Testis (tissue), 3 donors: Measurements from ENCODE around the gene CENPM. TPM values are rescaled to one million over a fixed set of nuclear protein-coding genes. Genes with fewer than 3 reads are reported as not detected.

Experiments used
- DNase-seq: peaks from one replicate; pipeline ENCODE4 v3.0.0-alpha.2; 2019
- H3K27ac ChIP-seq, 2 donors: fragments of 200-600 bp; sonication (generic); one replicate each; pipeline ENCODE4 v1.5.1; 2019
- H3K27me3 ChIP-seq: fragments of 200-600 bp; sonication (generic); one replicate; pipeline ENCODE4 v1.5.1; 2019
- H3K36me3 ChIP-seq: fragments of 200-600 bp; sonication (generic); one replicate; pipeline ENCODE4 v1.5.1; 2017; ENCODE audit warnings: low read depth; ENCODE audit errors: missing control alignments
- H3K4me1 ChIP-seq: fragments of 200-600 bp; sonication (generic); one replicate; pipeline ENCODE4 v1.5.1; 2019
- H3K4me3 ChIP-seq, 2 donors: fragments of 200-600 bp; sonication (generic); one replicate each; pipeline ENCODE4 v1.5.1; 2017 to 2019
- H3K9me3 ChIP-seq: fragments of 200-600 bp; sonication (generic); one replicate; pipeline ENCODE4 v1.5.1; 2017
- CTCF ChIP-seq, 3 experiments: fragments of 450-650 bp in 2 of 3; fragments of 200-600 bp in 1 of 3; sonication (generic) in 1 of 3; IDR thresholded peaks; one replicate each; pipeline ENCODE4 v1.5.1; 2016 to 2019; ENCODE audit warnings: antibody characterized with exemption in 3 of 3, mild to moderate bottlenecking in 2 of 3, moderate library complexity in 1 of 3
- POLR2A ChIP-seq: fragments of 450-650 bp; IDR thresholded peaks from one replicate; pipeline ENCODE4 v1.6.1; 2017; ENCODE audit warnings: antibody characterized with exemption, mild to moderate bottlenecking, moderate library complexity
- WGBS, 2 donors: methylation state at CpG; one replicate each; pipeline ENCODE4 v1.1.5; 2018; 5-methylcytosine and 5-hydroxymethylcytosine counted together
- intact Hi-C: fragments of 100-400 bp; cut with DNase I; formaldehyde crosslinking; loops from one replicate; pipeline ENCODE4 v1.15.1; 2023; ENCODE audit warnings: low total_unique reads
- microRNA counts, 2 donors: library from miRNA; unstranded; fragments of <30 nt; microRNA quantifications; one replicate each; lab custom pipeline; 2016
- microRNA-seq, 2 donors: library from miRNA; unstranded; fragments of <30 nt; microRNA quantifications; one replicate each; pipeline ENCODE4, GENCODE V29; 2016; ENCODE audit warnings: borderline number of aligned reads in 2 of 2, borderline replicate concordance in 1 of 2
- polyA plus RNA-seq: library from polyadenylated mRNA; stranded (reverse); fragments of 350-450 nt; fragmentation: Illumina TruSeq; extraction: RNeasy Lipid Tissue Mini Kit (QIAGEN cat#74804); gene quantifications from one replicate; pipeline ENCODE4 v1.2.3, GENCODE V29; 2014; ENCODE audit warnings: low read depth, low replicate concordance; ENCODE audit not compliant: insufficient read depth
- small RNA-seq, 2 donors: library from RNA; depleted of rRNA; stranded (forward); fragments of <200 nt; gene quantifications; one replicate each; pipeline ENCODE3, GENCODE V24; 2016
- total RNA-seq, 2 donors: library from RNA; depleted of rRNA; stranded (reverse); fragments of >200 nt; gene quantifications; one replicate each; pipeline ENCODE4 v1.2.3, GENCODE V29; 2016

The CENPM gene
- total and polyA plus RNA-seq, 3 donors from 2014 or later: 15.5 to 28.2 (median 15.7) TPM

DNA sequence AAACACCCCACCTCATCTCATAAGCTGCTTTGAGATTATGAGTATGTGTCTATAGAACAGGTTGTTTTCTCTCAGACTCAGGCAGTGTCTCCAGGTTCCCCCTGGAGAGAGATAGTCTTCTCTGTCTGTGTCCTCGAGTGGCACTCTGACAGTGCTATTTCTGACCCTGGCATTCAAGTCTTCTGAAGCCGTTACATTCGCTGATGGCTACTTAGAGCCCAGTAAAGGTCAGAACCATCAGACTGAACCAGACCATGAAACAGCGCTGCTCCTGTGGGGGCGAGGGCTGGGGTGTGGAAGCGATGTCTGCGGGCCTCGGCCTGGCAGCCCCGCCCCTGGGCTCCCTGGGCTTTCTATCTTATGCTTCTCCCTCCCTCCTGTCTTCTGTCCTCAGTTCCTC, 55.5 kb downstream of the CENPM start:
- Histone ChIP-seq H3K27me3 (no peaks in the 10 kb centered on the region), H3K27ac (no peak overlapping the region), H3K4me1 (no peaks in the 10 kb centered on the region), H3K36me3 (no peaks in the 10 kb centered on the region), H3K9me3 (no peaks in the 10 kb centered on the region), H3K4me3 (no peak overlapping the region)
- no peak for DNase-seq
- intact Hi-C loops: no loop called here
- no peak for TF ChIP-seq POLR2A
- TF ChIP-seq CTCF (IDR thresholded peaks at IDR 0.05): no peak
- 80 to 83% methylated on average over 6 to 9 of the region's 9 CpGs for WGBS, 2 donors

MicroRNAs encoded within 50 kb of the gene (microRNA counts, 767-probe panel; counts per million panel counts)
- 0 to 152 counts per million in 2 donors for microRNA hsa-miR-33a-5p (lab: Ali Mortazavi, UCI)

Small RNA genes lying within 50 kb of the gene (microRNA-seq; reads per million reads assigned to microRNA genes)
- gene MIR33A: 9.0 to 19.3 reads per million in 2 donors

Small RNA genes lying within 50 kb of the gene (small RNA-seq; reads per million reads assigned to genes)
- 1.1 to 1.7 reads per million in 2 donors for gene MIR33A

Other genes with a start within 250 kb of the CENPM start
- 100 to 1,000 TPM in 1 of 2 donors, 10 to 100 TPM in 1; 47.6 to 103 TPM for gene MEI1, start 247.6 kb downstream of the CENPM start, total RNA-seq
- gene MEI1, start 247.6 kb downstream of the CENPM start, polyA plus RNA-seq: 43.5 TPM
- gene CCDC134, start 146.5 kb downstream of the CENPM start, total RNA-seq: 10 to 100 TPM; 12.8 to 20.8 TPM
- 15.6 TPM for gene CCDC134, start 146.5 kb downstream of the CENPM start, polyA plus RNA-seq
- 100 to 1,000 TPM in 1 of 2 donors, 10 to 100 TPM in 1; 79.8 to 119 TPM for gene SREBF2, start 114.0 kb downstream of the CENPM start, total RNA-seq
- 59.7 TPM for gene SREBF2, start 114.0 kb downstream of the CENPM start, polyA plus RNA-seq
- gene SHISA8, start 32.1 kb downstream of the CENPM start, total RNA-seq: 1 to 10 TPM; 1.3 to 1.4 TPM
- not detected for gene SHISA8, start 32.1 kb downstream of the CENPM start, polyA plus RNA-seq
- gene TNFRSF13C, start 20.3 kb downstream of the CENPM start, total RNA-seq: 1 to 10 TPM in 1 of 2 donors, under 1 TPM in 1; 0.56 to 1.9 TPM
- 0.69 TPM for gene TNFRSF13C, start 20.3 kb downstream of the CENPM start, polyA plus RNA-seq
- gene SEPTIN3, start 22.3 kb upstream of the CENPM start, total RNA-seq: 1 to 10 TPM; 1.6 to 2.2 TPM
- 2.4 TPM for gene SEPTIN3, start 22.3 kb upstream of the CENPM start, polyA plus RNA-seq
- 10 to 100 TPM; 31.8 to 90.8 TPM for gene WBP2NL, start 51.6 kb upstream of the CENPM start, total RNA-seq
- 91.5 TPM for gene WBP2NL, start 51.6 kb upstream of the CENPM start, polyA plus RNA-seq
- gene NAGA, start 123.7 kb upstream of the CENPM start, total RNA-seq: 10 to 100 TPM; 19.9 to 32.1 TPM
- 22.9 TPM for gene NAGA, start 123.7 kb upstream of the CENPM start, polyA plus RNA-seq
- 1 to 10 TPM; 2.8 to 3.8 TPM for gene PHETA2, start 127.1 kb upstream of the CENPM start, total RNA-seq
- gene PHETA2, start 127.1 kb upstream of the CENPM start, polyA plus RNA-seq: 5.5 TPM
- gene SMDT1, start 132.5 kb upstream of the CENPM start, total RNA-seq: 10 to 100 TPM; 14.3 to 19.4 TPM
- 130 TPM for gene SMDT1, start 132.5 kb upstream of the CENPM start, polyA plus RNA-seq
- gene NDUFA6, start 143.6 kb upstream of the CENPM start, total RNA-seq: 10 to 100 TPM; 41.1 to 53.3 TPM
- gene NDUFA6, start 143.6 kb upstream of the CENPM start, polyA plus RNA-seq: 81.4 TPM
- gene CYP2D6, start 183.7 kb upstream of the CENPM start, total RNA-seq: 1 to 10 TPM; 1.4 to 2.0 TPM
- gene CYP2D6, start 183.7 kb upstream of the CENPM start, polyA plus RNA-seq: 0.54 TPM